HFF-Myc (cell line): ENCODE measurements around the gene KTN1.

Experiments used
- DNase-seq: peaks from one replicate; pipeline ENCODE4 v3.0.0-alpha.2; 2011; ENCODE audit warnings: low read depth; ENCODE audit errors: extremely low read depth
- H3K4me3 ChIP-seq: replicated peaks from 2 replicates; pipeline ENCODE4 v1.5.1; 2011; ENCODE audit warnings: low read depth, mild to moderate bottlenecking, control low read depth, low read length
- CTCF ChIP-seq: IDR thresholded peaks from 2 replicates; pipeline ENCODE4 v1.5.1; 2012; ENCODE audit warnings: mild to moderate bottlenecking, low read depth, low read length, control low read depth; ENCODE audit errors: missing control alignments

The KTN1 gene

GRCh38 chr14:55537782-55538181 is 42.2 kb upstream of the KTN1 start:
- no peak overlapping the region for H3K4me3 ChIP-seq
- no peak for TF ChIP-seq CTCF
- DNase-seq: no peak

GRCh38 chr14:55539975-55540374 is 40.0 kb upstream of the KTN1 start:
- no peak for DNase-seq
- H3K4me3 ChIP-seq: no peak overlapping the region
- TF ChIP-seq CTCF: no peak

GRCh38 chr14:55540847-55541773 is 38.9 kb upstream of the KTN1 start:
- DNase-seq: no peak
- no peak for TF ChIP-seq CTCF
- H3K4me3 ChIP-seq: no peak overlapping the region

GRCh38 chr14:55545779-55546178 is 34.2 kb upstream of the KTN1 start:
- DNase-seq: no peak
- no peak for TF ChIP-seq CTCF
- no peak overlapping the region for H3K4me3 ChIP-seq

- no peak for TF ChIP-seq CTCF
- no peak overlapping the region for H3K4me3 ChIP-seq
- DNase-seq: no peak
These were observed 33.7 kb upstream of the KTN1 start for GRCh38 chr14:55546212-55546874.

GRCh38 chr14:55547650-55548315 is 32.2 kb upstream of the KTN1 start:
- no peak for TF ChIP-seq CTCF
- no peak overlapping the region for H3K4me3 ChIP-seq
- no peak for DNase-seq
